ENCODE data around the gene DNAJB6. TPM values are rescaled to one million over a fixed set of nuclear protein-coding genes. Genes with fewer than 3 reads are reported as not detected.

The DNAJB6 gene
- total and polyA plus RNA-seq, 2 donors (not counting 3 experiments of a cell fraction or from before 2014, with no cell fraction given), result 69.6 to 135 TPM

DNA sequence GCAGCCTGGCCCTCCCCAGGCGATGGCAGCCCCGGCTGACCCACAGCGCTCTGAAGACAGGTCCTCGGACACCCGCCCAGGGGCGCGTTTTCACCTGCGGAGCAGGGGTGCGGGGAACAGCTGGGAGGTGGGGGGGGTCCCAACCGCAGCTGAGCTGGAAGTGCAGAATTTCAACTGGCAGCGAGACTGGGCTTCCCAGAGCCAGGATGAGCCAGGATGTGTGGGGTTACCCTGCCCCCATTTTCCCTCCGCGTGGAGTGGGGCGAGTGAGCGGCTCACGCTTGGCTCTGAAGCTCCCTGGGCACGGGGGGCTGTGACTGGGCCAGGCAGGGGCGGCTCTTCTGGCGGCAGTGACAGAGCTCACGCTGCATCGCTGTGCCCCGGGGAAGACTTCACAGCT, 70.2 kb downstream of the DNAJB6 start:
- BruUV-seq (replicated peaks), result no TSS peak
- Histone ChIP-seq H3K4me2 (ENCODE audit: insufficient read depth, low read length) (no peak overlapping the region), H3K27me3 (ENCODE audit: control insufficient read depth in 2 of 2, insufficient read depth in 2 of 2, low read length in 2 of 2) (no peaks in the 10 kb centered on the region), H3K9me3 (replicated peaks; ENCODE audit: control insufficient read depth, insufficient read depth, low read length) (no peaks in the 10 kb centered on the region), H3K36me3 (ENCODE audit: control insufficient read depth in 2 of 2, extremely low read depth in 1 of 2, insufficient read depth in 2 of 2, low read length in 2 of 2) (peaks cover 3 to 21% of the 10 kb centered on the region in 2 experiments), H3K4me1 (ENCODE audit: control insufficient read depth, extremely low read depth, insufficient read depth, low read length) (no peaks in the 10 kb centered on the region), H3K9me1 (replicated peaks; ENCODE audit: control insufficient read depth, extremely low read depth, insufficient read depth, low read length) (no peaks in the 10 kb centered on the region), H3K79me2 (ENCODE audit: control insufficient read depth, insufficient read depth, low read length) (no peaks in the 10 kb centered on the region), H4K20me1 (replicated peaks; ENCODE audit: control insufficient read depth, extremely low read depth, insufficient read depth, low read length) (no peaks in the 10 kb centered on the region), H3K9ac (replicated peaks; ENCODE audit: extremely low read depth, insufficient read depth, low read length) (no peak overlapping the region), H3K4me3 (replicated peaks in 1 of 3; ENCODE audit: insufficient read depth in 1 of 3, low read depth in 1 of 3, low read length in 3 of 3) (no peak overlapping the region), H3K27ac (ENCODE audit: insufficient read depth, low read depth, low read length) (no peak overlapping the region), H2AFZ (ENCODE audit: low read depth, low read length) (no peak overlapping the region)
- dilution Hi-C loops (cut with MboI; ENCODE audit: extremely low pct_ligation_motif_present, low sequenced_read_pairs), result no loop called here
- CTCF ChIA-PET, result interaction anchor here (2.5 kb wide), 1 partner anchor 20 kb away, joined by 8 read pairs; no protein-coding TSS in a partner anchor
- POLR2A ChIA-PET, result no interaction called here
- TF ChIP-seq POLR2A (IDR thresholded peaks at IDR 0.05; ENCODE audit: low read depth, low read length) (no peak), MAX (IDR thresholded peaks at IDR 0.05; ENCODE audit: insufficient read depth, insufficient read length) (no peak), JUN (IDR thresholded peaks at IDR 0.05; ENCODE audit: borderline replicate concordance, insufficient read depth, insufficient read length, low read depth) (no peak), POLR2AphosphoS5 (IDR thresholded peaks at IDR 0.05; ENCODE audit: insufficient read depth, low read depth, low read length) (no peak), CTCF (IDR thresholded peaks at IDR 0.05; ENCODE audit: extremely low read depth in 1 of 2, insufficient read depth in 1 of 2, low read depth in 1 of 2, low read length in 2 of 2) (no peak), MYC (IDR thresholded peaks at IDR 0.05; ENCODE audit: low read depth, low read length) (no peak), GATA2 (IDR thresholded peaks at IDR 0.05; ENCODE audit: insufficient read depth, insufficient read length, low read depth, low read length) (no peak), EZH2 (IDR thresholded peaks at IDR 0.05; ENCODE audit: borderline replicate concordance, low read depth, low read length, severe bottlenecking) (no peak), FOS (IDR thresholded peaks at IDR 0.05; ENCODE audit: borderline replicate concordance, insufficient read depth, low read length) (no peak)
- no peak for FAIRE-seq
- intact Hi-C loops (cut with micrococcal nuclease), result no loop called here
- DNase-seq (ENCODE audit: low read depth, low spot score), result no peak
